AG09319 (cell line): ENCODE results near the gene FBRSL1.

ENCODE experiments used
- DNase-seq: peaks from one replicate; pipeline ENCODE4 v3.0.0-alpha.2; 2010; ENCODE audit warnings: low read depth; ENCODE audit errors: extremely low read depth
- TF ChIP-seq, protein P1 (sequence below): IDR thresholded peaks from 2 replicates; pipeline ENCODE4 v1.5.1; 2011; ENCODE audit warnings: low read depth, mild to moderate bottlenecking, inconsistent platforms, low read length, moderate library complexity

Gene FBRSL1

DNA sequence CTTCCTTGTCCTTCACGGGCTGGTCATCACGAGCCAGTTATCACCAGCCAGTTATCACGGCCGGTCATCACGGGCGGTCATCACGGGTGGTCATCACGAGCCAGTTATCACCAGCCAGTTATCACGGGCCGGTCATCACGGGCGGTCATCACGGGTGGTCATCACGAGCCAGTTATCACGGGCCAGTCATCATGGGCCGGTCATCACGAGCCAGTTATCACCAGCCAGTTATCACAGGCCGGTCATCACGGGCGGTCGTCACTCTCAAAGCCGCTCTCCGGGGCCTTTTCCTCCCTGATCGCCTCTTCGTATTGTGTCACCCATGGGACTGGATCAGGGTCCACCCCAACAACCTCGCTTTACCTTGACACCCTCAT lies 13.9 kb upstream of the FBRSL1 start:
- no peak for DNase-seq
- TF ChIP-seq, protein P1, sequence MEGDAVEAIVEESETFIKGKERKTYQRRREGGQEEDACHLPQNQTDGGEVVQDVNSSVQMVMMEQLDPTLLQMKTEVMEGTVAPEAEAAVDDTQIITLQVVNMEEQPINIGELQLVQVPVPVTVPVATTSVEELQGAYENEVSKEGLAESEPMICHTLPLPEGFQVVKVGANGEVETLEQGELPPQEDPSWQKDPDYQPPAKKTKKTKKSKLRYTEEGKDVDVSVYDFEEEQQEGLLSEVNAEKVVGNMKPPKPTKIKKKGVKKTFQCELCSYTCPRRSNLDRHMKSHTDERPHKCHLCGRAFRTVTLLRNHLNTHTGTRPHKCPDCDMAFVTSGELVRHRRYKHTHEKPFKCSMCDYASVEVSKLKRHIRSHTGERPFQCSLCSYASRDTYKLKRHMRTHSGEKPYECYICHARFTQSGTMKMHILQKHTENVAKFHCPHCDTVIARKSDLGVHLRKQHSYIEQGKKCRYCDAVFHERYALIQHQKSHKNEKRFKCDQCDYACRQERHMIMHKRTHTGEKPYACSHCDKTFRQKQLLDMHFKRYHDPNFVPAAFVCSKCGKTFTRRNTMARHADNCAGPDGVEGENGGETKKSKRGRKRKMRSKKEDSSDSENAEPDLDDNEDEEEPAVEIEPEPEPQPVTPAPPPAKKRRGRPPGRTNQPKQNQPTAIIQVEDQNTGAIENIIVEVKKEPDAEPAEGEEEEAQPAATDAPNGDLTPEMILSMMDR: no peak

DNA sequence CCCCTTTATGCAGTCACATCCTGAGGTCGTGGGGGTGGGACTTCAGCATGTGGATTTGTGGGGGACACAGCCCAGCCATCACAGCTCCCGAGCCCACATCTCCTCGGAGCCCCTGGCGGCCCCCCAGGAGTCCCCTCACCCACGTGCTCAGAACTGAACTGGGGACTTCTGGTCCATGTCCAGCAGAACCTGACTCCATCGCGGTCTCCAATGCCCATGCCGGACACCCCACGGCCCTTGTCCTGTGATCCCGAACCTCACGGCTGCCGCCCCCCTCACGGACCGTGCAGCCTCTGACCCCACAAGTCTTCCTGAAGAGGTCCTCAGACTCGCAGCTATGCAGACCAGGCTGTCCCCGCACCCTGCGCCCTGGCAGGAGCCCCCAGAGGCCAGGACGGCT lies 13.5 kb upstream of the FBRSL1 start:
- TF ChIP-seq, protein P1: no peak
- DNase-seq: no peak

DNA sequence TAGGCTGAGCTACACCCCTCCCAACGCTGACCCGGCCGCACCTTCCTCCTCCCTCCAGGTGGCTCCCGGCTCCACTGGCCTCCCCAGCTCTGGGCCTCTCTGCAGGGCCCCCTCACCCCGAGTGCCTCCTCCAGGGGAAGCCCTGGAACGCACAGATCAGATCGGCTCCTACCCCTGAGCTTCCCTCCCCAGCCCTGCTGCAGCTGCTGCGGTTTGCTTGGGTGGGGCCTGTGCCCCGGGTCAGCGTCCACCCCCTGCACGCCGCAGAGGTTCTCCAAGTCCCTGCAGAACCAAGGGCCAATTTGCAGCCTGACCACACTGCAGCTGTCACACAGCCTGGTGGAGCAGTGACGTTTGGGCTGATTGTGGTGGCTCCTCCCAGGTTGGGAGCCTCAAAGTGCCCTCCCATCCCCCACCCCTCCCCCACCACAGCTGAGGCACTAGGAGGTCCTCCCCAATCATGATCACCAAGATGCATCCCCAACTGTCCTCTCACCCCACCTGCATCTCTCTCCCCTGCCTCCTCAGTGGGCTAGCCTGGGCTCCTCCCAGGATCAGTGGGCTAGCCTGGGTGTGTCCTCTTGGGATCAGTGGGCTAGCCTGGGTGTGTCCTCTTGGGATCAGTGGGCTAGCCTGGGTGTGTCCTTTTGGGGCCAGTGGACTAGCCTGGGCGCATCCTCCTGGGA lies 12.8 kb upstream of the FBRSL1 start:
- TF ChIP-seq, protein P1: no peak
- no peak for DNase-seq

DNA sequence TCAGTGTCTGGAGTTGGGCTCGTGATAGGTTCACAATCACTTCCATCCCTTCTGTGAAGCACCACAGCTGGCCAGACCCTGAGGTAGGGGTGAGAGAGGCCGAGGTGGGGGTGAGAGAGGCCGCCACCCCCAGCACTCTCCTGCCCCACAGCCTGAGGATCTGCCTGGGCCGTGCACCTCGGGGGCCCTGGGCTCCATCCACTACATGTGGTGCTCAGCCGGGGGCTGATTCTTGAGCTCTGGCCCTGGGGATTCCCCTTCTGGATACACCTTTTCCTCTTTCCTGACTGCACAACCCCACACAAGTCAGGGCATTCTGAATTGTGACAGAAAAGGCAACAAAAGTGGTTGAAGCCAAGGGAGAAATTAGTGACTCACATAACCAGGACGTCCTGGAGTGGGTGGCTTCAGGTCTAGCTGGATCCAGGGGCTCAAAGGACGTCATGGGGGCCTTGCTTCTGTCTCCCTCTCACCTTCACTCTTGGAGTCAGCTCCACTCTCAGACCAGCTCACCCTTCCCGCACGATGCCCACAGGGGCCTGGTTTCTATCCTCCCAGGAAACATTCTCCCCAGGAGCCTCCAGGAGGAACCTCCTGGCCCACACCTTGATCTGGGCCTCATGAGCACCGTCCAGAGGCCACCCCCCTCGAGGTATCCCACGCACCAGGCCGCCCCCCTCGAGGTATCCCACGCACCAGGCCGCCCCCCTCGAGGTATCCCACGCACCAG lies 12.1 kb upstream of the FBRSL1 start:
- TF ChIP-seq, protein P1: no peak
- no peak for DNase-seq

DNA sequence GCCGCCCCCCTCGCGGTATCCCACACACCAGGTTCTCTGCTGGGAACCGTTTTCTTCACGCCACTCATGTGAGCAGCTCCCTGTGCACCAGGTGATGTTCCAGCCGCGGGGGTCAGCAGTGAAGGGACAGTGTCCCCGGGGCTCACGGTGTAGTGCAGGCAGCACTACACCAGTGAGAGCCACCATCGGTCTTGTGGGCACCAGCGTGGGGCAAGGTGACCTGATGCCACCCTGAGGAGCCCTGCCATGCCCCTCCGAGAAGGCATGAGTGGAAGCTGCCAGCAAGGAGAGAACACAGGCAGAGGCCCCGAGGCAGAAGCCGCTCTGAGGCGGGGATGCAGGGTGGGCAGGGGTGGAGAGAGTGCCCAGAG lies 11.5 kb upstream of the FBRSL1 start:
- TF ChIP-seq, protein P1: no peak
- no peak for DNase-seq

DNA sequence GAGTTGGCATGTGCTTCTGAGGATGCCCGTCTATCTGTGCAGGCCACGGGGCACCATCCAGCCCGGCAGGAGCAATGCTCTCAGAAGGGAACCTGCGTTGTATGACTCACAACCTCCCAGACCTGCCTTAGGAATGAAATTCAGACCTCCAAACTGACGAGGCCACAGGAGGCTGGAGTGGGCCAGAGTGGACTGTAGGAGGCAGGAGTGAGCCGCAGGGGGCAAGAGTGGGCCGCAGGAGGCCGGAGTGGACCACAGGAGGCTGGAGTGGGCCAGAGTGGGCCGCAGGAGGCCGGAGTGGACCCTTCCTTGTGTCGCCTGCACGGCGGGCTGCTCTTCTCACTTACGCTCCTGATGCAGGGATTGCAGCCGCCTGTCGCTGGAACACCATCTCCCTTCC lies 11.1 kb upstream of the FBRSL1 start:
- TF ChIP-seq, protein P1: no peak
- no peak for DNase-seq

DNA sequence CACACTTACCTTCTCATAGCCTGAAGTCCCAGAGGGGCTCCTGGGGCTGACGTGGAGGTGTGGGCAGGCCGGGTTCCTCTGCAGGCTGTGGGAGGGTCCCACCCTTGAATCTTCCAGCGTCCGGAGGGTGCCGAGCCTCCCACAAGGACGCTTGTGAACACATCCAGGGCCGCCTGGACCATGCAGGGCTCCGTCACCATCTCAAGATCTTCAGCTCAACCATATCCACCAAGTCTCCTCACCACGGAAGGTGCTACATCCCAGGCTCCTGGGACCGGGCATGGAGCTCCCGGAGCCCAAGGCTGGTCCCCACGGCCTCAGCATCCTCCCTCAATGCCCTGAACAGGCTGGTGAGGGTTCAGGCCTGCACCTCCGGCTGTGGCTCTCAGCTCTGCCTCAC lies 10.7 kb upstream of the FBRSL1 start:
- TF ChIP-seq, protein P1: no peak
- DNase-seq: no peak
